Uterus (tissue), 2 donors: ENCODE data around the gene TASP1.

Source experiments
- CTCF ChIP-seq, 4 experiments: fragments of 200-600 bp in 2 of 4; fragments of 450-650 bp in 2 of 4; sonication (generic) in 2 of 4; IDR thresholded peaks; one replicate each; pipeline ENCODE4 v1.5.1; 2016 to 2019; ENCODE audit warnings: antibody characterized with exemption in 4 of 4, mild to moderate bottlenecking in 2 of 4, moderate library complexity in 1 of 4
- POLR2A ChIP-seq, 2 donors: fragments of 450-650 bp; IDR thresholded peaks; one replicate each; pipeline ENCODE4 v1.6.1; 2016; ENCODE audit warnings: antibody characterized with exemption in 2 of 2, mild to moderate bottlenecking in 1 of 2, moderate library complexity in 1 of 2

DNA sequence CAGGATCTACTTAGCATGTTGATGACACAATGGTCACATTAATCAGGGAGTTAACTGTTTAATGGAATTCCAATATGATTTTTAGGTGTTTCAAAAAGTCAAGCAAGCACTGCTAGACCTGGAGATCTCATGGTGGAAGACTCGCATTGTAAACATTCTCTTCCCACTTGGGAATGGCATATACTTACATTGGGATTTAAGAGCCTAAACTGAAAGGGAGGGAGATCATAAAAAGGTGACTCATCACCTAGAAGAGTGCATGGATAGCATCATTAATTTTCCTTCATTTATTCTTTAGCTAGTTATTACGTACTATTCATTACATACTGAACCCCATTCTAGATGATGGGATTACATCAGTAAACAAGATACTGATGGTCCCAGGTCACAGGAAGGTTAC lies 185.4 kb downstream of the TASP1 start:
- no peak for TF ChIP-seq CTCF (IDR thresholded peaks at IDR 0.05)
- TF ChIP-seq POLR2A (IDR thresholded peaks at IDR 0.05): no peak
